LNCAP (cell line): Measurements from ENCODE around the gene PRPSAP2.

Source experiments
- TF ChIP-seq, protein P1 (sequence below): fragments of 450-650 bp; IDR thresholded peaks from 2 replicates; pipeline ENCODE4 v1.5.1; 2017; ENCODE audit warnings: mild to moderate bottlenecking

Gene PRPSAP2

DNA sequence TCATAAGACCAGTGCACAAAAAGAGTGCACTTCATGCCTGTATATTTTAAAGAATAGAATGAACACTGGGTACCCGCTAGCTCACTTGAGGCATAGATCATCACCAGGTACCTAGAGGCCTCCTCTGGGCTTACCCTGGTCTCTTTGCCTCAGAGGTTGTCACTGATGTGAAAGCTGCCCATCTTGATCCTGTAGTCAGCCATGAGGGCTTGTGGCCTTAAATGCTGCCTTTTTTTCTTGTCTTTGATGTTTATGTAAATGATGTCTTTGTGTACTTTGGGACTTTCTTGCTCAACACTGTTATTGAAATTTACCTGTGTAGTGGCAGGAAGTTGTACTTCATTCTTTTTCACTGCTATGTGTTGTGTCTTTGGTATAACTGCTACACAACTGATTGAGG, 67.3 kb downstream of the PRPSAP2 start:
- TF ChIP-seq, protein P1, sequence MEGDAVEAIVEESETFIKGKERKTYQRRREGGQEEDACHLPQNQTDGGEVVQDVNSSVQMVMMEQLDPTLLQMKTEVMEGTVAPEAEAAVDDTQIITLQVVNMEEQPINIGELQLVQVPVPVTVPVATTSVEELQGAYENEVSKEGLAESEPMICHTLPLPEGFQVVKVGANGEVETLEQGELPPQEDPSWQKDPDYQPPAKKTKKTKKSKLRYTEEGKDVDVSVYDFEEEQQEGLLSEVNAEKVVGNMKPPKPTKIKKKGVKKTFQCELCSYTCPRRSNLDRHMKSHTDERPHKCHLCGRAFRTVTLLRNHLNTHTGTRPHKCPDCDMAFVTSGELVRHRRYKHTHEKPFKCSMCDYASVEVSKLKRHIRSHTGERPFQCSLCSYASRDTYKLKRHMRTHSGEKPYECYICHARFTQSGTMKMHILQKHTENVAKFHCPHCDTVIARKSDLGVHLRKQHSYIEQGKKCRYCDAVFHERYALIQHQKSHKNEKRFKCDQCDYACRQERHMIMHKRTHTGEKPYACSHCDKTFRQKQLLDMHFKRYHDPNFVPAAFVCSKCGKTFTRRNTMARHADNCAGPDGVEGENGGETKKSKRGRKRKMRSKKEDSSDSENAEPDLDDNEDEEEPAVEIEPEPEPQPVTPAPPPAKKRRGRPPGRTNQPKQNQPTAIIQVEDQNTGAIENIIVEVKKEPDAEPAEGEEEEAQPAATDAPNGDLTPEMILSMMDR, result no peak

DNA sequence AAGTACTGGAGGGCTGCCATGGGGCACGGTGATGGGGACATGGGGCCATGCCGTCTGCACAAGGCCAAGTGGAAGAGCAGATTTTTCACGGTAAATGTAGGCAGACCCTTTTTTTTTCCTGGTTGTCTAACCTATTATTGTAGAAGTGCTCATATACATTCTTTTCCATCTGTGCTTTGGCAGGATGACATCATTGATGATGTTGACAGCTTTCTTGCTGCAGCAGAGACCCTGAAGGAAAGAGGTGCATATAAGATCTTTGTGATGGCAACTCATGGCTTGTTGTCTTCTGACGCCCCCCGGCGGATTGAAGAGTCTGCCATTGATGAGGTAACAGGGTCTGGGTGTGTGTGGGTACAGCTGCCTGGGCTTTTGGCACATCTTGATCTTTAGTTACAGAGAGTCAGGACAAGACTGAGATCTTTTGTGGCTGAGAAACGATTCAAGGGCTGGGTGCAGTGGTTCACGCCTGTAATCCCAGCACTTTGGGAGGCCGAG, 70.7 kb downstream of the PRPSAP2 start:
- TF ChIP-seq, protein P1, result no peak

- TF ChIP-seq, protein P1, result no peak
These were observed 74.6 kb downstream of the PRPSAP2 start for GRCh38 chr17:18932360-18933055.

- TF ChIP-seq, protein P1, result no peak
These were observed 75.4 kb downstream of the PRPSAP2 start for GRCh38 chr17:18933102-18934058.

DNA sequence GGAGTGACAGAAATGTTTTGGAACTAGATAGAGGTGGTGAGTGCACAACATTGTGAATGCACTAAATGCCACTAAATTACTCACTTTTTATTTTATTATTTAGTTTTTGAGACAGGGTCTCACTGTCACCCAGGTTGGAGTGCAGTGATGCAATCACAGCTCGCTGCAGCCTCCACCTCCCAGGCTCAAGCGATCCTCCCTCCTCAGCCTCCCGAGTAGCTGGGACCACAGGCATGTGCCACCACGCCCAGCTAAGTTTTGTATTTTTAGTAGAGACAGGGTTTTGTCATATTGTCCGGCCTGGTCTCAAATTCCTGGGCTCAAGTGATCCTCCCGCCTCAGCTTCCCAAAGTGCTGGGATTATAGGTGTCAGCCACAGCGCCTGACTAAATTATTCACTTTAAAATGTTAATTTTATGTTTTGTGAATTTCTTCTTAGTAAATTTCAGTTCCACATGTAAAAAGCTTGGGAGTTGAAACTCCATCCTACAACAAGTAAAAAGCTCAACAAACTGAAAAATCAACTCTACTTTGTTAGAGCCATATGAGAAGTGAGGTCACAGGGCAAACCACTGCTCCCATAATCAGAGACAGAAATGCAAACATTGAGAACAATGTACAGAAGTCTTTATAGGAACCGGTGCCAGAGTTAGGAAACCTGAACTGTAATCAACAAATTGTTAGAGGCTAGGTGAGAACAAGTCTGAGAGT, 80.2 kb downstream of the PRPSAP2 start:
- TF ChIP-seq, protein P1, result no peak

DNA sequence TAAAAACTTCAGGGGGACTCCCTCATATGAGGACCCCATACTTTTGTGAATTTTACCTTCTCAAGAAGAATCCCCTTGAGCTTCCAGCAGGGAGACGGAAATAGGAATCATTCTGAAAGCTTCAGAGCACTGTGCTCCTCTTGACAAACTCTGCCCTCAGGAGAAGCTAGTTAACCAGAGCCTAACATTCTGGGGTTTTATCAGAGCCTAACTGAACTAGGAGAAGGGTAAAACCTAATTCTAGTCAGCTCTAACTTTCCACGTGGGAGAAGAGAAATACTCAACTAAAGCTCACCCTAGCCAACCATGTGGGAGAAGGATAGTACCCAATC, 80.7 kb downstream of the PRPSAP2 start:
- TF ChIP-seq, protein P1, result no peak

- TF ChIP-seq, protein P1, result no peak
These were observed 86.7 kb downstream of the PRPSAP2 start for GRCh38 chr17:18944646-18945045.
